Epidermal melanocyte (primary cell): ENCODE data around the gene SLC39A1.
A peak's percentile ranks its signal among the peaks of the same experiment; 100 is the strongest.

Experiments used
- DNase-seq: peaks from one replicate; pipeline ENCODE4 v3.0.0; 2011; ENCODE audit warnings: low spot score; ENCODE audit not compliant: insufficient read length

The SLC39A1 gene

DNA sequence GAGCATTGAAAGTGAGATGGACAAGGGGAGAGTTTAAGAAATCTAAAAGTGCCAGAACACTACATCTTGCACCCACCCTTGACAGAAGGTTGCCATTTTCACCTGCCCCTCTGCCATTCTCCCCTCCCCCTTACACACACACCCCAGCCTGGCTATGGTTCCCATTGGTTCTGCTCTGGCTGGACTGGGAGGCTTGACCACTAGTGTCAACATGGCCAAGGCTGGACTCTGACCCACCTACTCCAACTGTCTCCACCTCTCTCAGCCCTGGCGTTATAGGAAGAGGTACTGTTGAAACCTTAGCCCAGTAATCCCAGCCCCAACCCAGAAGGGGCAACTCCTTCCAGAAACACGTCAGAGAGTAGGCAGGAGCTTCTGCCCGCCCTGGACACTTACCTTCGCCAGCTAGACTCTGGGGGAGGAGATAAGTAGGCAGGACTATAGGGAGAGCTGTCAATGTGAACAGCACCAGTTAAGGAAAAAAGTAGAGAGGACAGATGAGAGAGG is 9.4 kb downstream of the SLC39A1 start:
- DNase-seq = no peak

- DNase-seq = no peak
Observed at GRCh38 chr1:153951801-153952200, 11.5 kb downstream of the SLC39A1 start.

DNA sequence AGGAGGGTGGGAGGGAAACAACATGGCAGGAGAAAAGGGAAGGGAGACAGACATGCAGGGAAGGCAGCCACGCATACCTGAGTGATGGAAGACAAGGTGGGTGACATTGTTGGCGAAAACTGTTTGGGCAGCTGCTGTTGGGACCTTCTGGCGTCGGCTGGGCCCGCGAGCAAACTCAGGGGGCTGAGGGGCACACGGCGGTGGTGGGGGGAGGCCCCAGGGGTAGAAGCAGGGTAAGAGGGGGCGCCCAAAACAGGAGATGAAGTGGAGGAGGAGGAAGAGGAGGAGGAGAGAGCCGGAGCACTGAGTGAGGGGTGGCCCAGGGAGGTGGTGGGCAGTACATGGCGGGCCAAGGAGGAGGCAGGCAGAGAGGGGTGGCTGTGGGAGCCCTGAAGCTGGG is 12.2 kb downstream of the SLC39A1 start:
- DNase-seq = no peak

DNA sequence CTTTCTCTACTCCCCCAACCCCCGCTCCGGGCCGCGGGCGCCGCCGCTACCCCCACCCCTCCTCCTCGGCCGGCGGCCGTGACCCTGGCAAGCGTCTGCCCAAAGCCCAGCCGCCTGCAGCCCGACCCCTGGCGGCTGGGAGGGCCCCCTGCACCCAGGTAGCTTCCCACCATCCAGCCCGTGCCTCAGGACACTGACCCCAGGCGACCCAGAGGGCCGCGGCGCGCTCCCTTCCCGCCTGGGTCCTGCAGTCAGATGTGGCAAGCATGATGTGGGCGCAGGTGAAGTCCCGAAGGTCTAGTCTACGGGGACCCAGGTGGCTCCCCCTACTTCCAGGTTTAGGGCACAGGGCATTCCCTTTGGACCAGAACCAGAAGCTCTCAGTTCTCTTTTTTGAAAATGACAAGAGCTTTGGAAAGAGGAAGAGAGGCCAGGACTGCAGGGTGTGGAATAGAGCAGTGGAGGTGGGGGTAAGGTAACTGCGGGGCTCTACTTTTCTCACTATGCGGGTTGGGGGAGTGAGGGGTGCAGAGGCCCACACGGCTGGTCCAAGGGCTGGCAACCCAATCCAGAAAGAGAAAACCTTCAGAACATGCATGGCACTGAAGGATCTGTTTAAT is 16.6 kb downstream of the SLC39A1 start, which contains the start of gene DENND4B:
TSS of gene DENND4B (minus strand) at position 97 of the 620 bp plus-strand sequence. CDS start 2,344 bp downstream, outside the sequence.
- peak; percentile 98 for DNase-seq

GRCh38 chr1:153945795-153946621 is 17.3 kb downstream of the SLC39A1 start:
- DNase-seq = peak; percentile 56

DNA sequence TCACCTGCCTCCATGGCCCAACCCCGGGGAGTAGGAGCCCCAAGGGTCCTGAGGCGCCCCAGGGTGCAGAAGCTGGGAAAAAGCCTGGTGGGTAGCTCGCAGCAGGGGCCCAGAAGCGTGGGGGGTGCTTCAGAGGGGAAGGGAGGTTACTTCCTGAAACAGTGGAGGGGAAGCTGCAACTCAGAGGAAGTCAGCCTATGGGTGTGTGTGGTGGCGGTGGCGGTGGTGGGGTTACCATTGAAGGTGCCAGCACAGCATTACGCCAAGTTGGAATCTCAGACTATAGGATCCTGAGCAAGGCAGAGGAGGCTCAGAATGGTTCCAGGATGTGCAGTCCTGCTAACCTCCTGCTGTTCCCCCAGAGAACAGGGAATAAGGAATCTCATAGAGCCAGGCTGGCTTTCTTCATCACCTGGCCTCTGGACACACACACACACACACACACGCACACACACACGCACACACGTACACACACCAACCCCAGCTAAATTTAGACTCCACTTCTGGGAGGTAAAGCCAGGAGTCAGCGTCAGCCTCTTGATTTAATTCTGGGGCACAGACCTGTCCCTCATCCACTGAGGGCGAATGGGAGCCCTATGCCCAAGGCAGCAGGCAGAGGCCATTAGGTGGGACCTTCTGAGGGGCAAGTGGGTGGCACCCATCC is 18.1 kb downstream of the SLC39A1 start:
- DNase-seq = no peak

DNA sequence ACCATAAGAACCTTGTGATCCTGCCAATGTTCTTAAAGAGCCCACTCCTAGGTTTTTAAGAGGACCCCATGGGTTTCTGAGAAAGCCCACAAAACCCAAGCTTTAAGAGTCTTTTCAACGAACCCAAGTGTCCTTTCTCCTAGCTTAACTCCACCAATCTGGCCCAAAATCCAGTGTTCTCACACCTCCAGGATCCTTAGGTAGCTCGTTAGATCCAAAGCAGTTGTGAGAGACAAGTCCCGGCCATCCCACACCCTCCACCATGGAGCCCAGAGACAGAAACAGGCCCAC is 18.6 kb downstream of the SLC39A1 start:
- no peak for DNase-seq

DNA sequence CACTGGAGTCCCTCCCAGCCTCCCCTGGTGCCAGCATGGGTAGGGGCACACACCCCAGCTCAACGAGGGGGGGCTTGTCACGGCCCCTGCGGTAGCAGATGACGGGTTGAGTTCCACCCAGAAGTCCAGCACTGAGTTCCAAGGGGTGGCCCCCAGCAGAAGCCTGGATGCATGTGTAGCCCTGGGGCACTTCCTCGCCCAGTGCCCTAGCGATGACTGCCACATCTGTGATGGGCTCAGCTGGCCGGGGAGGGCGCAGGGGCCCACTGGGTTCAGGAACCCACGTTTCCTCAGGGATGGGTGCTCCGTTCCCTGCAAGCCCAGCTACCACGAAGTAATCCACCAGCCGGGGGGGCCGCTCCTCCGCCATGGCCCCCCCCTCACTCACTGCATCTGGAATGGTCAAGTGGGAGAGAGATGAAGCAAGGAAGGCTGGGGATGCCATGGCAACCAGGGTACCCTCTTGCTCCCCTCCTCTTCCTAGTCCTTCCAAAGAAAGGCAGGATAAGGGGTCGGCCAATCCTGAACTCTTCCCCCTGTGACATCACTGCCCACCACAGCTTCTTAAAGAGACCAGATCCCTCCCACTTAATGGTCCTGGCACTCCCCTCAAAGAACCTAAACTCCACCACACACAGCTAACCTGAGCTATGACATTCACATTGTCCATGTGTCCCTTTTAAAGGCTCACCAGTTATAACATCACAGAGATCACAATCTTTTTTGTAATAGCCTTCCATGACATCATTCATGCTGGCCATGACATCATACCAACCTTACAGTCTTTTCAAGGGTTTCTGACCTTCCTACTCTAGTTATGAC is 19.1 kb downstream of the SLC39A1 start:
- DNase-seq = peak; percentile 12

GRCh38 chr1:153942766-153943549 is 20.4 kb downstream of the SLC39A1 start:
- DNase-seq = no peak

DNA sequence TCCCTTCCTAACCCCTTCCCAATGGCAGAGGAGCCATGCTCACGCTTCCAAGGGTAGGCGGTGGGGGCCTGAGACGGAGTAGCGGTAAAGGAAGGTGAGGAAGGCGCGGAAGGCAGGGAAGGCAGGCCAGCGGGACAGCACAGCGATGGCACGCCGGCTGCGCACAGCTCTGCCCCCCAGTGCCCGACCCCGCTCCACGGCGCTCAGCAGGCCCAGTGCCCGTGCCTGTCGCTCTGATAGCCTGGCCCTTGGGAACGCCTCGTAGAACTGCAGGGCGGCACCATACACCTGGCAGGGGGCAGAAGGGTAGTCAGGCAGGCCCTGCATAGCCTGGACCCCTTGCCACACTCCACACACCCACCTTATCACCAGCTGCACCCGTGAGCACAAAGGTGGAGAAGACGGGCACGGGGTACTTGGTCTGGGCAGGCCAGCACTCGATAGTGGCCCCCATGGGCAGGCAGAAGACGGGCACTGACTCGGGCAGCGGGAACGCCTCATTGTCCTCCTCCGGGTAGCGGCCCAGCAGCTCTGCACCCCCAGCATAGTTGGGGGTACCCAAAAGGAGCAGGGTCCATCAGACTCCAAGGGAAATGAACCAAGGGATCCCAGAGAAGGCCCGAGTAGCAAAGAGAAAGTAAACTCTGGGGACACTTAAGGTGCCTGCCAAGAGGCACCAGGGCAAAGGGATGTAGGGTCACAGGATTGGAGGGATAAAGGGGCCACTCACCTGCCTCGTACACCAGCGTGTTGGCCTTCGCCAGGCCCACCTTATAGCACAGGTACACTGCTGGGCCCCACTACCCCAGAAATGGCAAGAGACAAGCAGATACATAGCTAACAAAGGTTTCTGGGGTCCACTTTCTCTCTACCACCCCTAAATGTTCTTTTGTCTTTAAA is 21.3 kb downstream of the SLC39A1 start:
- no peak for DNase-seq

DNA sequence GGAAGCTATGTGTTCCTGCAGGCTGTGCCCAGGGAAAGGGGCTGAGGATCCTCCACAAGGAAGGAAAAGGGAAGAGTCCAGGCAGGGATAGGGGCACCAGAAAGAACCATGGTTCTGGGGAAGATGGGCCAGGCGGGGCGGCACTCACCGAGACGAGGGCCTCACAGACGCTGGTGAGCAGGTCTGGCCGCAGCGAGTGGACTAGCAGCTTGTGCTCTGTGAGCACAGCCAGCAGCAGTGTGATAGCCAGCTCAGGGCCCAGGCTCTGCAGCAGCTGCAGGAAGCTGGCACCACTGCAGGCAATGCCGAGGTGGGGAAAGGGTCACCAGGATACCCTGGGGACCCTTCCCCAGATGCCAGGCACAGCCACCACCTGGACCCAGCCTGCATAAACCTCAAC is 22.6 kb downstream of the SLC39A1 start:
- DNase-seq = no peak

- DNase-seq = peak; percentile 12
Observed at GRCh38 chr1:153939476-153939875, 23.9 kb downstream of the SLC39A1 start.

DNA sequence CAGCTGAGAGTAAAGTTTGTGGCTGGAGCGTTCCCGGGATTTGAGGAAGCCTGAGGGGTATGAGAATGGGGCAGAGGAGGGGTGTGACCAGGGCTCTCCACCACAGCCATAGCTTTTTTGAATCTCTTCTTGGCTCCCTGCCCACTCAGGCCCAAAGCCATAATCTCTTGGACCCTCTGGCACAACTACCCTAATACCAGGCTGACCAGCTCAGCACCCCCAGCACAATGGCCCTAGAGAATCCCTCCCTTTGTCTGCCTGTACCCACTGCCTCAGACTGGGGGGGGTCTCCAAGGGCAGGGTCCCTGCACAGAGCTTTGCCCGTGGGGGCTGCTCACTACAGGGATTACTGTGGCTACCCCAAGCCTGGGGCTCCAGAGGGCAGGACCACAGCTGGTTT is 24.3 kb downstream of the SLC39A1 start:
- no peak for DNase-seq

GRCh38 chr1:153937331-153937730 is 26.0 kb downstream of the SLC39A1 start:
- DNase-seq = no peak

GRCh38 chr1:153936011-153936802 is 27.1 kb downstream of the SLC39A1 start:
- peak; percentile 6 for DNase-seq

DNA sequence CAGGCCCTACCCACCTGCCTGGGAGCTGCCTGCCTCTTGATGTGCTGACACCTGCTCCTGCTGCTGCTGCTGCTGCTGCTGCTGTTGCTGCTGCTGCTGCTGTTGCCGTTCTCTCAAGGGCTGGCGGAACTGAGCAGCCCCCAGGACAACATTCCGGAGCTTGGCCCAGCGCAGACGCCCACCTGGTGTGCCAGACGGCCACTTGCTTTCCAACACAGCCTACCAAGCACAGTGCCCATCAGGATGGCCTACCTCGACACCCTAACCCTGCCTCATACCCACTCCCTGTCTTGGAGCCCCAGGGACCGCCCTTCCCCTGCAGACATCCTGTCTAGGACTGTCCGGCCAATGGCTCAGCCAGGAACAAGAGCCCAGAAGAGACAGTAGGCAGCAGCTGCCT is 28.6 kb downstream of the SLC39A1 start:
- no peak for DNase-seq

GRCh38 chr1:153933955-153934354 is 29.4 kb downstream of the SLC39A1 start:
- no peak for DNase-seq

- DNase-seq = no peak
Observed at GRCh38 chr1:153933430-153933829, 29.9 kb downstream of the SLC39A1 start.
